Calu3 (cell line): Measurements from ENCODE around the gene WNK2. TPM values are rescaled to one million over a fixed set of nuclear protein-coding genes. Genes with fewer than 3 reads are reported as not detected.

ENCODE experiments used
- BruUV-seq: library from RNA; stranded (reverse); fragments of 400-500 nt; replicated peaks from 2 replicates; lab custom pipeline; 2021; lab: Mats Ljungman, UMichigan
- CTCF ChIA-PET: fragments of 300-600 bp; sonication (Branson Sonifier 250); formaldehyde crosslinking; loops from one replicate; lab custom pipeline; 2022; ENCODE audit warnings: antibody characterized with exemption; lab: Charles Lee
- DNase-seq: peaks from one replicate; pipeline ENCODE4 v3.0.0; 2022
- H3K27ac Mint-ChIP-seq: one replicate; pipeline ENCODE4 v1.8.0; 2022; ENCODE audit warnings: mixed read lengths; ENCODE audit not compliant: unreplicated experiment
- H3K27me3 Mint-ChIP-seq: one replicate; pipeline ENCODE4 v1.8.0; 2022; ENCODE audit warnings: mixed read lengths; ENCODE audit not compliant: unreplicated experiment
- H3K36me3 Mint-ChIP-seq: one replicate; pipeline ENCODE4 v1.8.0; 2022; ENCODE audit warnings: mild to moderate bottlenecking, moderate library complexity, mixed read lengths; ENCODE audit not compliant: insufficient read depth, unreplicated experiment
- H3K4me1 Mint-ChIP-seq: one replicate; pipeline ENCODE4 v1.8.0; 2022; ENCODE audit warnings: mild to moderate bottlenecking, low read depth, mixed read lengths; ENCODE audit not compliant: unreplicated experiment
- H3K4me3 Mint-ChIP-seq: one replicate; pipeline ENCODE4 v1.8.0; 2022; ENCODE audit warnings: mild to moderate bottlenecking, low read depth, moderate library complexity, mixed read lengths; ENCODE audit not compliant: unreplicated experiment
- H3K9me3 Mint-ChIP-seq: one replicate; pipeline ENCODE4 v1.8.0; 2022; ENCODE audit warnings: low read depth, mixed read lengths; ENCODE audit not compliant: unreplicated experiment
- intact Hi-C: fragments of 100-400 bp; cut with micrococcal nuclease; formaldehyde crosslinking; loops from one replicate; pipeline ENCODE4 v1.10.0; 2022; ENCODE audit not compliant: unreplicated experiment
- total RNA-seq: library from RNA; stranded (reverse); gene quantifications from 2 replicates; pipeline ENCODE4 v1.2.3, GENCODE V29; 2022
- TF ChIP-seq, protein P1 (sequence below): fragments of 200-600 bp; IDR thresholded peaks from one replicate; pipeline ENCODE4 v1.8.0; 2022; ENCODE audit warnings: antibody characterized with exemption; ENCODE audit not compliant: unreplicated experiment

Gene WNK2
- total RNA-seq, 1 experiment from 2014 or later, result 85.7 TPM

DNA sequence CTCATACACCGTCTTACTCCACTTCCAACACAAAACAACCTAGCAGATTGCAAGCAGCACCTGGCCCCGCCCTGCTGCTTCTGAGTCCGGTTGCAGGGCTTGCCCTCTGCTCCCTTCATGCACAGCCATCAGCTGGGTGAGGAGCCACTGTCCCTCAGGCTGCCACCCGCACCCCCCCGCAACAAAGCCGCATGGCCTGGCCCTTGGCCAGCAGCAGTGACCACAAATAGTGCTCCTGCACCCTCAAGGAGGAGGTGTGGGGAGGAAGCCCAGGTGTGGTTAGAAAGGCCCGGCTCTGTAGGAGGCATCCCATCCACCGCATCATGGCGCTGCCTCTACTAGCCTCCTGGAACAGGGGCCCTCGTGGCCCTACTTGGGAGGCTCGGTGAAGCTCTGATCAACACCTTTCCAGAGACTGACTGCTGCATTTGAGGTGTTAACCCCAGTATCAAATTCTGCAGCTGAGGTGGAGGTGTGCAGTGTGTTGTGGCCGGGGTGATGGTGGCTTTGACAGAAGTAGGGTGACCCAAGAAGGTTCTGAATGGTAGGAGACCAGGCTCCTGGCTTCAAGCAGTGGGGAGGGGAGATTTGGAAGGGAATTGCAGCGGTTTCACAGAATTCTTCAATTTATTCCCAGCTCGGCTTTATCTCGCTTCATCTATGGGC, 52.7 kb downstream of the WNK2 start:
- H3K27me3 Mint-ChIP-seq, result no peaks in the 10 kb centered on the region
- H3K36me3 Mint-ChIP-seq, result peaks cover 34% of the 10 kb centered on the region
- TF ChIP-seq, protein P1, sequence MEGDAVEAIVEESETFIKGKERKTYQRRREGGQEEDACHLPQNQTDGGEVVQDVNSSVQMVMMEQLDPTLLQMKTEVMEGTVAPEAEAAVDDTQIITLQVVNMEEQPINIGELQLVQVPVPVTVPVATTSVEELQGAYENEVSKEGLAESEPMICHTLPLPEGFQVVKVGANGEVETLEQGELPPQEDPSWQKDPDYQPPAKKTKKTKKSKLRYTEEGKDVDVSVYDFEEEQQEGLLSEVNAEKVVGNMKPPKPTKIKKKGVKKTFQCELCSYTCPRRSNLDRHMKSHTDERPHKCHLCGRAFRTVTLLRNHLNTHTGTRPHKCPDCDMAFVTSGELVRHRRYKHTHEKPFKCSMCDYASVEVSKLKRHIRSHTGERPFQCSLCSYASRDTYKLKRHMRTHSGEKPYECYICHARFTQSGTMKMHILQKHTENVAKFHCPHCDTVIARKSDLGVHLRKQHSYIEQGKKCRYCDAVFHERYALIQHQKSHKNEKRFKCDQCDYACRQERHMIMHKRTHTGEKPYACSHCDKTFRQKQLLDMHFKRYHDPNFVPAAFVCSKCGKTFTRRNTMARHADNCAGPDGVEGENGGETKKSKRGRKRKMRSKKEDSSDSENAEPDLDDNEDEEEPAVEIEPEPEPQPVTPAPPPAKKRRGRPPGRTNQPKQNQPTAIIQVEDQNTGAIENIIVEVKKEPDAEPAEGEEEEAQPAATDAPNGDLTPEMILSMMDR, result no peak
- CTCF ChIA-PET, result no interaction called here
- no peaks in the 10 kb centered on the region for H3K9me3 Mint-ChIP-seq
- no TSS peak for BruUV-seq
- no peak overlapping the region for H3K4me3 Mint-ChIP-seq
- peaks cover 25% of the 10 kb centered on the region for H3K4me1 Mint-ChIP-seq
- intact Hi-C loops, result no loop called here
- H3K27ac Mint-ChIP-seq, result no peak overlapping the region
- DNase-seq, result no peak

DNA sequence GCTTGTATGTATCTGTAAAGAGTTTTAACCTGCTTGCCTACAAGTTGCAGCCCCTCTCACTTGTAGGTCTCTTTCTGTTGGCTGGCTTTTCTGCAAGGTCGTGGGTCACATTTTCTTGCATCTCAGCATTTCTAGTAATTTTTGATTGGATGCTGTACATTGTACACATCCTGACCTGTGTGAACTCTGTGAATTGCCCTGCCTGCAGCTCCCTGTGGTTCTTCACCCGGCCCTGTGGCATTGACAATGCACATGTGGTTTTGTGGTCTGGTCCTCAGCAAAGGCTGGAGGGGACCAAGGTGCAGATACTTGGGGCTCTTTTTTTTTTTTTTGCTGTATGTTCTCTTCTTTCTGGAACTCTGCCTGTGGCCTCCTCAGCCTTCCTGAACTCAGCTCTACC, 53.6 kb downstream of the WNK2 start:
- H3K36me3 Mint-ChIP-seq, result peaks cover 30% of the 10 kb centered on the region
- TF ChIP-seq, protein P1, result no peak
- no peak for DNase-seq
- no peak overlapping the region for H3K4me3 Mint-ChIP-seq
- H3K9me3 Mint-ChIP-seq, result no peaks in the 10 kb centered on the region
- H3K4me1 Mint-ChIP-seq, result peaks cover 19% of the 10 kb centered on the region
- no TSS peak for BruUV-seq
- intact Hi-C loops, result no loop called here
- CTCF ChIA-PET, result no interaction called here
- H3K27ac Mint-ChIP-seq, result no peak overlapping the region
- no peaks in the 10 kb centered on the region for H3K27me3 Mint-ChIP-seq

DNA sequence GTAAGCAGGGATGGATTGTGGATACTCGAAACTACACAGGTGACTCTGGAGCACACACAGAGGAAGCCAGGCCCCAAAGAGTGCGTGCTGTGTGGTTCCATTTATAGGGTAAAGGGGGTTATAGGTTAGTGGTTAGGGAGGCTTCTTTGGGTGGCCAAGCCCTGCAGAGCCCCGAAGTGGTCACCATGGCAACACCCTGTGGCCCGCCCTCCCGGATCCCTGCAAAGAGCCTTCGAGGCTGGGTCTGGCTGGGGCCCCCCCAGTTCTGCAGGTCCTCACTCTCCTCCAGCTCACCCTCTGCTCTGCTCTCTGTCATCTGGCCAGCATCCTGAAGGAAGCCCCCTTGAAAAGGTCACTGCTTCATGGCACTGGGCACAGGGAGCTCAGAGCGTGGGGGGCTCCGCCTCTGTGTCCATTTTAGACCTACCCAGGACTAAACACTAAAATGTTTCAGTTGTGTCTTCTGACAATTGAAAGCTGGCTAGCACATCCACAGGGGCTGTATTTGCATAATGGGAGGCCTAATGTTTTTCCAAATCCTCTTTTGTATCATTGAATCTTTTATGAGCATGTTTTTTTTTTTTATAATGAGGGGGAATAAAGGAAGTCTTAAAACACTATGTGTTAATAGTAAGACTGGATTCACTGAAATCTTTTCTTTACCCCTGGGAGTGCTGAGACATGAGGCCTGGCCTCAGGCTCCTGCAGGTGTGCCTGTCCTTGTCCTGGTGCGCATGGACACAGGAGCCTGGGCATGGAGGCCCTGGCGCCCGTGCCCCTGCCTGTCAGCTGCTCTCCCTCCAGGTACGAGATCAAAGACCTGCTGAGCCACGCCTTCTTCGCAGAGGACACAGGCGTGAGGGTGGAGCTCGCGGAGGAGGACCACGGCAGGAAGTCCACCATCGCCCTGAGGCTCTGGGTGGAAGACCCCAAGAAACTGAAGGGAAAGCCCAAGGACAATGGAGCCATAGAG, 55.3 kb downstream of the WNK2 start:
- Mint-ChIP-seq H3K4me1 (peaks cover 19% of the 10 kb centered on the region), H3K27ac (no peak overlapping the region), H3K36me3 (peaks cover 30% of the 10 kb centered on the region), H3K4me3 (no peak overlapping the region), H3K9me3 (no peaks in the 10 kb centered on the region), H3K27me3 (no peaks in the 10 kb centered on the region)
- intact Hi-C loops, result no loop called here
- BruUV-seq, result no TSS peak
- TF ChIP-seq, protein P1, result no peak
- CTCF ChIA-PET, result no interaction called here
- no peak for DNase-seq

DNA sequence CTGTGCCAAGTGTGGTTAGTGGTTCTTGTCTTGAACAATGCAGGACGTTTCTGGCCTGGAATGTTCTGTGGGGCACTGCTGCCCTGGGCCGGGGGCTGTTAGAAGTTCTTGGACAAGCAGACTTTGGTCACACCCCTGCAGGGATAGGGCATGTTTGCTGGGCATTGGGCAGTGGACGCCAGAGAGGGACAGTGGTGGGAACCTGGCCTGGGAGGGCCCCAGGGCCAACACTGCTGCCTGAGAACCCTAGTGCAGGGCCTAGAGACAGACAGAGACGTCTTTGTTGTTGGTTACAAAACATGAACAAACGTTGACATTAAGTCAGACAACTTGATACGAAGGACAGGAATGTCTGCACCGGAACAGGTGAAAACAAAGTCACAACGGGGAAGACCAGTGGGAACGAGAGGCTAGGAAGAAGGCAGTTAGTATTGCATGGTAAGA, 57.0 kb downstream of the WNK2 start:
- Mint-ChIP-seq H3K4me1 (peaks cover 35% of the 10 kb centered on the region), H3K4me3 (no peak overlapping the region), H3K9me3 (no peaks in the 10 kb centered on the region), H3K27me3 (no peaks in the 10 kb centered on the region), H3K36me3 (peaks cover 37% of the 10 kb centered on the region), H3K27ac (no peak overlapping the region)
- CTCF ChIA-PET, result no interaction called here
- TF ChIP-seq, protein P1, result no peak
- intact Hi-C loops, result no loop called here
- DNase-seq, result no peak
- no TSS peak for BruUV-seq
